Caco-2 (cell line): Measurements from ENCODE around the gene HMCN2. TPM values are rescaled to one million over a fixed set of nuclear protein-coding genes. Genes with fewer than 3 reads are reported as not detected.

Experiments used
- BruUV-seq: library from RNA; stranded (reverse); fragments of 400-500 nt; replicated peaks from 2 replicates; lab custom pipeline; 2021; lab: Mats Ljungman, UMichigan
- CTCF ChIA-PET: fragments of 300-600 bp; sonication (Branson Sonifier 250); formaldehyde crosslinking; loops from one replicate; lab custom pipeline; 2022; ENCODE audit warnings: antibody characterized with exemption; lab: Charles Lee
- POLR2A ChIA-PET: fragments of 300-600 bp; sonication (Branson Sonifier 250); formaldehyde crosslinking; loops from one replicate; lab custom pipeline; 2022; ENCODE audit warnings: antibody characterized with exemption; lab: Charles Lee
- DNase-seq, 2 experiments: peaks; one replicate each; pipeline versions ENCODE4 v3.0.0 to v3.0.0-alpha.2; 2020 to 2022
- H3K27me3 ChIP-seq: replicated peaks from 2 replicates; pipeline ENCODE4 v1.6.0; 2011; ENCODE audit warnings: low read length; ENCODE audit not compliant: control insufficient read depth, insufficient read depth
- H3K36me3 ChIP-seq: 2 replicates; pipeline ENCODE4 v1.5.1; 2011; ENCODE audit warnings: low read length; ENCODE audit not compliant: control insufficient read depth, insufficient read depth
- H3K4me1 ChIP-seq: fragments of 250-450 bp; sonication (Bioruptor Pico); 2 replicates; pipeline ENCODE4 v1.5.1; 2020; ENCODE audit warnings: mild to moderate bottlenecking
- H3K4me3 ChIP-seq: 2 replicates; pipeline ENCODE4 v1.5.1; 2011; ENCODE audit warnings: low read depth, mild to moderate bottlenecking, control low read depth, low read length
- H3K9me3 ChIP-seq: fragments of 250-450 bp; sonication (Bioruptor Pico); 2 replicates; pipeline ENCODE4 v1.5.1; 2020; ENCODE audit warnings: mild to moderate bottlenecking, moderate library complexity
- H3K27ac Mint-ChIP-seq: one replicate; pipeline ENCODE4 v1.8.0; 2022; ENCODE audit warnings: mixed read lengths; ENCODE audit not compliant: unreplicated experiment
- H3K27me3 Mint-ChIP-seq: one replicate; pipeline ENCODE4 v1.8.0; 2022; ENCODE audit warnings: mixed read lengths; ENCODE audit not compliant: insufficient read depth, unreplicated experiment
- H3K36me3 Mint-ChIP-seq: one replicate; pipeline ENCODE4 v1.8.0; 2022; ENCODE audit warnings: mild to moderate bottlenecking, mixed read lengths; ENCODE audit not compliant: insufficient read depth, unreplicated experiment
- H3K4me1 Mint-ChIP-seq: one replicate; pipeline ENCODE4 v1.8.0; 2022; ENCODE audit warnings: low read depth, mixed read lengths; ENCODE audit not compliant: unreplicated experiment
- H3K4me3 Mint-ChIP-seq: one replicate; pipeline ENCODE4 v1.8.0; 2022; ENCODE audit warnings: mild to moderate bottlenecking, moderate library complexity, mixed read lengths; ENCODE audit not compliant: unreplicated experiment
- H3K9me3 Mint-ChIP-seq: one replicate; pipeline ENCODE4 v1.8.0; 2022; ENCODE audit warnings: mixed read lengths; ENCODE audit not compliant: unreplicated experiment
- CTCF ChIP-seq, 2 experiments: fragments of 200-600 bp in 1 of 2; IDR thresholded peaks; 1 replicate in 1 of 2; 2 replicates in 1 of 2; pipeline versions ENCODE4 v1.5.1 to v1.8.0; 2011 to 2022; ENCODE audit warnings: antibody characterized with exemption in 1 of 2, control low read depth in 1 of 2, inconsistent platforms in 1 of 2, low read depth in 1 of 2, low read length in 1 of 2, mild to moderate bottlenecking in 1 of 2, moderate library complexity in 1 of 2; ENCODE audit not compliant: insufficient read depth in 1 of 2, severe bottlenecking in 1 of 2, unreplicated experiment in 1 of 2
- intact Hi-C: fragments of 100-400 bp; cut with micrococcal nuclease; formaldehyde crosslinking; loops from one replicate; pipeline ENCODE4 v1.10.0; 2022; ENCODE audit not compliant: unreplicated experiment
- total RNA-seq: library from RNA; stranded (reverse); gene quantifications from 2 replicates; pipeline ENCODE4 v1.2.3, GENCODE V29; 2022

The HMCN2 gene
- total RNA-seq, 1 experiment from 2014 or later = 0.41 TPM

- intact Hi-C loops = no loop called here
- Histone ChIP-seq H3K9me3 (no peaks in the 10 kb centered on the region), H3K4me1 (peaks cover 6% of the 10 kb centered on the region; the same call in 1 of the 2 replicates), H3K4me3 (no peak overlapping the region), H3K36me3 (no peaks in the 10 kb centered on the region), H3K27me3 (no peaks in the 10 kb centered on the region)
- TF ChIP-seq CTCF (IDR thresholded peaks at IDR 0.05; ENCODE audit: insufficient read depth in 1 of 2, low read depth in 1 of 2, low read length in 1 of 2, severe bottlenecking in 1 of 2, unreplicated experiment in 1 of 2) = no peak
- ChIA-PET POLR2A (no interaction called here), CTCF (no interaction called here)
- no peaks in the 10 kb centered on the region for H3K9me3 Mint-ChIP-seq
- BruUV-seq = no TSS peak
- no peaks in the 10 kb centered on the region for H3K36me3 Mint-ChIP-seq
- no peak overlapping the region for H3K4me3 Mint-ChIP-seq
- H3K27ac Mint-ChIP-seq = no peak overlapping the region
- no peak for DNase-seq
- no peaks in the 10 kb centered on the region for H3K27me3 Mint-ChIP-seq
- no peaks in the 10 kb centered on the region for H3K4me1 Mint-ChIP-seq
These were observed 140.8 kb downstream of the HMCN2 start for GRCh38 chr9:130406278-130406895.

DNA sequence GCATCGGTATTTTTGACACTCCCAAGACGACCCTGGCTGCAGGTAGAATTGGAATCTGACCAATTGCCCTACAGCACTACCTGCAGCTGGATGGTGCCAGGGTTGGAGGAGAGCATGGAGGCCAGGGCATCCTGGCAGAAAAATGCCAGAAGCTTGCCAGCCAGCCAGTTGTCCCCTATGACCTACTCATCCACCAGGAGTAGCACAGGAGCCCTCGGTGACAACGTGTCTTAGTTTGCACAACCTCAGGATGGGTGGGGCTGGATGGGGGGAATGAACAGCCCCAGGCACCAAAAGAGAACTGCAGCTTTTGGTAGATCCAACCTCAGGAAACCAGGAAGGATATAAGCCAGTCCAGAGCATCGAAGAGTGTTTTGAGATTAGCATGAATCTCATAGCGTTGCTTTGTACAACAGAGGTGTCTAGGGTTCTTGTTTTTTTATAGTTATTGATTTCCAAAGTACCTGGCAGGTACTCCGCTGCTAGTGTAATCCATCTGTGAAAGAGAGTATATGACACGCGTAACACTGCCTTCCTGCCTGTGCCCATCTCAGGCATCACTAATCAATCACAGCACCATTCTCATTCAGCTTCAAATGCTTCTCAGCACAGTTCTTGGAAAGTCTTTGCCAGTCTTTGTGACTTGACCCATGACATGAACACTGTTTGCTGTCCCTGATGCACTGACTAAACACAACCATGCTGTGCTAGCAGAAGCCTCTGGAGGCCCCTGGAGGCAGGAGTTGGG, 142.5 kb downstream of the HMCN2 start:
- no peak overlapping the region for H3K4me3 Mint-ChIP-seq
- H3K27me3 Mint-ChIP-seq = no peaks in the 10 kb centered on the region
- peaks cover 6% of the 10 kb centered on the region; the same call in 1 of the 2 replicates for H3K4me1 ChIP-seq
- no peaks in the 10 kb centered on the region for H3K36me3 ChIP-seq
- intact Hi-C loops = no loop called here
- no peaks in the 10 kb centered on the region for H3K9me3 Mint-ChIP-seq
- BruUV-seq = no TSS peak
- no peaks in the 10 kb centered on the region for H3K36me3 Mint-ChIP-seq
- TF ChIP-seq CTCF (IDR thresholded peaks at IDR 0.05; ENCODE audit: insufficient read depth in 1 of 2, low read depth in 1 of 2, low read length in 1 of 2, severe bottlenecking in 1 of 2, unreplicated experiment in 1 of 2) = no peak
- H3K4me3 ChIP-seq = no peak overlapping the region
- no peak overlapping the region for H3K27ac Mint-ChIP-seq
- H3K9me3 ChIP-seq = no peaks in the 10 kb centered on the region
- ChIA-PET POLR2A (no interaction called here), CTCF (no interaction called here)
- DNase-seq = no peak
- H3K27me3 ChIP-seq = no peaks in the 10 kb centered on the region
- no peaks in the 10 kb centered on the region for H3K4me1 Mint-ChIP-seq

DNA sequence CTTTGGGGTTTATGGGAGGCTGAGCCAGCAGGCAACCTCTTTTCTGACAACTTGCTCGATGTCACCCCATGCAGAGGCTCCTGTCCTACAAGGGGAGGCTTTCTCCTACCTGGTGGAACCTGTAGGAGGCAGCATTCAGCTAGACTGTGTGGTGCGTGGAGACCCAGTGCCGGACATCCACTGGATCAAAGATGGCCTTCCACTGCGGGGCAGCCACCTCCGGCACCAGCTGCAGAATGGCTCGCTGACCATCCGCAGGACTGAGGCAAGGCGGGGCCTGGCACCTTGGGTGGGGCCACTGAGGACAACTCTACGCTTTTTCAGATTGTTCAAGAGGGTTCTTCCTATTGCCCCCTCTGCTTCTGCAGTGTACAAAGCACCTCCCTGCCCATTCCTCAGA, 143.1 kb downstream of the HMCN2 start:
- BruUV-seq = no TSS peak
- H3K4me1 Mint-ChIP-seq = no peaks in the 10 kb centered on the region
- Histone ChIP-seq H3K36me3 (no peaks in the 10 kb centered on the region), H3K4me1 (peaks cover 6% of the 10 kb centered on the region; the same call in 1 of the 2 replicates), H3K4me3 (no peak overlapping the region), H3K27me3 (no peaks in the 10 kb centered on the region), H3K9me3 (no peaks in the 10 kb centered on the region)
- H3K4me3 Mint-ChIP-seq = no peak overlapping the region
- H3K27me3 Mint-ChIP-seq = no peaks in the 10 kb centered on the region
- H3K36me3 Mint-ChIP-seq = no peaks in the 10 kb centered on the region
- no peak for TF ChIP-seq CTCF (IDR thresholded peaks at IDR 0.05; ENCODE audit: insufficient read depth in 1 of 2, low read depth in 1 of 2, low read length in 1 of 2, severe bottlenecking in 1 of 2, unreplicated experiment in 1 of 2)
- H3K27ac Mint-ChIP-seq = no peak overlapping the region
- POLR2A ChIA-PET = no interaction called here
- H3K9me3 Mint-ChIP-seq = no peaks in the 10 kb centered on the region
- intact Hi-C loops = no loop called here
- CTCF ChIA-PET = no interaction called here
- DNase-seq = no peak
